HCT116 (cell line): Measurements from ENCODE around the gene GNAI1.

Source experiments
- CTCF ChIP-seq, 3 experiments: fragments of 200-600 bp in 1 of 3; sonication (generic) in 1 of 3; IDR thresholded peaks in 2 of 3; conservative IDR thresholded peaks in 1 of 3; 2 replicates each; pipeline ENCODE4 v1.5.1; 2012 to 2017; ENCODE audit warnings: low read depth in 2 of 3, low read length in 2 of 3, antibody characterized with exemption in 1 of 3, borderline replicate concordance in 1 of 3, control low read depth in 1 of 3, mild to moderate bottlenecking in 1 of 3, mixed read lengths in 1 of 3, mixed run types in 1 of 3, moderate library complexity in 1 of 3; ENCODE audit not compliant: insufficient read depth in 1 of 3
- POLR2A ChIP-seq: IDR thresholded peaks from 2 replicates; pipeline ENCODE4 v1.7.0; 2011; ENCODE audit warnings: borderline replicate concordance; ENCODE audit not compliant: insufficient read depth, insufficient read length; ENCODE audit errors: extremely low read depth
- SIN3A ChIP-seq: IDR thresholded peaks from 2 replicates; pipeline ENCODE4 v1.6.1; 2012; ENCODE audit warnings: low read depth

GRCh38 chr7:80145780-80146422 lies 11.3 kb downstream of the GNAI1 start:
- TF ChIP-seq POLR2A, result no peak
- no peak for TF ChIP-seq CTCF (IDR thresholded peaks at IDR 0.05 in 2 of 3, conservative IDR thresholded peaks at IDR 0.05 in 1 of 3; ENCODE audit: borderline replicate concordance in 1 of 3, insufficient read depth in 1 of 3, low read depth in 2 of 3, low read length in 2 of 3)
- TF ChIP-seq SIN3A, result no peak
